GM10266 (cell line): ENCODE data around the gene SFXN5.

Experiments
- DNase-seq: peaks from one replicate; pipeline ENCODE4 v3.0.0; 2012; ENCODE audit errors: extremely low spot score
- TF ChIP-seq, protein P1 (sequence below): IDR thresholded peaks from 2 replicates; pipeline ENCODE4 v1.5.1; 2012; ENCODE audit warnings: mild to moderate bottlenecking, low read depth; ENCODE audit not compliant: control insufficient read depth, insufficient read depth; ENCODE audit errors: missing control alignments

The SFXN5 gene

DNA sequence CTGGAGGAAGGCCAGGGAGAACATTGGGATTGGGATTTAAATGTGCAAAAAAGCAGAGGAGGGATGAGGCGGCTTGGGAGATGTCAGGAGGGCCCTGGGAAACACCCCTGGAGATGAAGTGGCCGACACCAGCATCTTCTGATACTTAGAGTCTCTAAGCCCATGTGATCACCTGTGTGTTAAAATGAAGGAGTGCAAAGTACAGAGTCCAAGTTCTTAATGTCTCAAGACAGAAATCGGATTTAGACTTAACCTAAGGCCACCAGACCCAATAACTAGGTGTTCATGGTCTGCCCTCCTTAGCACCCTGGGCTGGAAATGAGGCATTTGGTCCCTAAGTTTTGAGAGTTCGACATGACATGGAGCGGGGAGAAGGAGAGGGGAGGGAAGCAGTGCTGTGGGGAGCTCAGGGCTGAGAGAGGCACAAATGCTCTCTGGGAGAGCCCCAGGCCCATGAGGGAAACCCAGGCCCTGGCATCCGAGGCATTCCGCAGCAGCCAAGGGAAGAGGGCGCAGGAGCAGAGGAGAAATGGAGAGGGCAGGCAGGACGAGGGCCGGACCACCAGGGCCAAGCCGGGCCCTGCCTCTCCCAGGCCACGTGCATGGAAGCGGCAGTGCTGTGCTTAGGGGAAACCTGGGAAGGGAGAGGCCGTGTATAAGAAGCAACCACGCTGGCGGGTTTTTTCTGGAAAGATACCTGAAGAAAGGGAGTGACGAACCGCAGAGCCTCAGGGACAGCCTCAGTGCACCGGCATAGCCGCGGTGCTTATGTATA is 63.3 kb downstream of the SFXN5 start:
- no peak for DNase-seq

DNA sequence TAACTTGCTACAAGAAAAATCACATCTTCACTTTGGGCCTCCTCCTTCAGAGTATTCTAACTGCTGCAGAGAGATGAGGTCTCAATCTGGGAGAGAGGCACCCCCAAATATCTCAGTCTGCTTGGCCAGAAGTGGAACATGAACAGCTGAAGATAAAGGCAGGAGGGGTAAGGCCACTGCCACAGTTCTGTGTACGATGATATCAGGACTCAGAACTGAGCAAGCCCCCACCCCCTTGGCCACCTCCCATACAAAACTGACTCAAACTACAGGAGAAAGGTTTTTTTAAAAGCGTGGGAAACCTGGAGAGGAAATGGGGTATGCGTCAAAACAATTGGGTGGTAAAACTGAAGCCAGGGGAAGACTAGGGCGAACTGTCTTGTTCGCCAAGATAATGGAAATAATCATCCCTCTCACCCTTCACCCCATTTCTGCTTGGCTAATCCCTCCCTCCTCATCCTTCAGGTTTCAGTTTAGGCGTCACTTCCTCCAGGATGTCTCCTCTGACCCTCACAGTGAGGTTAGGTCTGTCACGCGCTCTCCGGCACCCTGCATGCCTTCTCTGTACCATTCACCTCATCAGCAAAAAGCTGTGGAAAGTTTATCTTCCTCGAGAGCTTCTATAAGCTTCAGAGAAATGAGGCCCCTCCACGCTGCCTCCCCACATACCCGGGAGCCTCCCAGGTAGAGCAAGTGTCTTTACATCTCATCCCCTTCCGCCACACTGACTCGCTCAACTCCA is 64.4 kb downstream of the SFXN5 start:
- DNase-seq: no peak

More for the DNA sequence above, 63.3 kb downstream of the SFXN5 start:
- TF ChIP-seq, protein P1, sequence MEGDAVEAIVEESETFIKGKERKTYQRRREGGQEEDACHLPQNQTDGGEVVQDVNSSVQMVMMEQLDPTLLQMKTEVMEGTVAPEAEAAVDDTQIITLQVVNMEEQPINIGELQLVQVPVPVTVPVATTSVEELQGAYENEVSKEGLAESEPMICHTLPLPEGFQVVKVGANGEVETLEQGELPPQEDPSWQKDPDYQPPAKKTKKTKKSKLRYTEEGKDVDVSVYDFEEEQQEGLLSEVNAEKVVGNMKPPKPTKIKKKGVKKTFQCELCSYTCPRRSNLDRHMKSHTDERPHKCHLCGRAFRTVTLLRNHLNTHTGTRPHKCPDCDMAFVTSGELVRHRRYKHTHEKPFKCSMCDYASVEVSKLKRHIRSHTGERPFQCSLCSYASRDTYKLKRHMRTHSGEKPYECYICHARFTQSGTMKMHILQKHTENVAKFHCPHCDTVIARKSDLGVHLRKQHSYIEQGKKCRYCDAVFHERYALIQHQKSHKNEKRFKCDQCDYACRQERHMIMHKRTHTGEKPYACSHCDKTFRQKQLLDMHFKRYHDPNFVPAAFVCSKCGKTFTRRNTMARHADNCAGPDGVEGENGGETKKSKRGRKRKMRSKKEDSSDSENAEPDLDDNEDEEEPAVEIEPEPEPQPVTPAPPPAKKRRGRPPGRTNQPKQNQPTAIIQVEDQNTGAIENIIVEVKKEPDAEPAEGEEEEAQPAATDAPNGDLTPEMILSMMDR: no peak

DNA sequence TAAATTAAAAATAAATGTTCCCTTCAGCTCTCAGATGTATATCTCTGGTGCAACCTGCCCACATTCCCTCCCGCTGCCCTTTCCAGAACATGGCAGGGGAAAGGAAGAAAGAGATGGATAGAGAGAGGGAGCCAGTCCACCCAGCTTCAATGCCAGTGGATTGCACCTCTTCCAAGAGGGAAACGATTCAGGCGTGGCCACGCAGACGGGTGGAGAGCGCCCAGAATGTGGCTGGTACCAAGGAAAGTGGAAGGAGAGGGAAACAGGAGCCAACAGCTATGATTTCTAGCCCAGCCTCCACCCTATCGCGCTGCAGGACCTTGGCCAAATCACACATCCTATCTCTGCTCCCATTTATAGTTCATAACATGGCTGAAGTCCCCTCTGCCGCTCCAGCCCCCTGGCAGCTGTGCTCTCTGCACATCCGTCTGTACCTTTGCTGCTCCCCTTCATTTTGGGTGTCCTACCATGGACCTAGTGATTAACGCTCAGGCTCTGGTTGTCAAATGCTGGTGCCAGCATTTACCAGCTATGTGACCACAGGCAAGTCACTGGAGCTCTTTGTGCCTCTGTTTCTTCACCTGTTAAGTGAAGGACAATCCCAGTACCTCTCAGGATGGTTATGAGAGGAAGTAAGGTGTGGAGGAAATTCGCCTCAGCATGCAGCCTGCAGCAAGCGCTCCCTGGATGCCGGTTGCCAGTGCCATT is 66.5 kb downstream of the SFXN5 start:
- DNase-seq: no peak
- TF ChIP-seq, protein P1: no peak

More for the DNA sequence above, 64.4 kb downstream of the SFXN5 start:
- TF ChIP-seq, protein P1: no peak

DNA sequence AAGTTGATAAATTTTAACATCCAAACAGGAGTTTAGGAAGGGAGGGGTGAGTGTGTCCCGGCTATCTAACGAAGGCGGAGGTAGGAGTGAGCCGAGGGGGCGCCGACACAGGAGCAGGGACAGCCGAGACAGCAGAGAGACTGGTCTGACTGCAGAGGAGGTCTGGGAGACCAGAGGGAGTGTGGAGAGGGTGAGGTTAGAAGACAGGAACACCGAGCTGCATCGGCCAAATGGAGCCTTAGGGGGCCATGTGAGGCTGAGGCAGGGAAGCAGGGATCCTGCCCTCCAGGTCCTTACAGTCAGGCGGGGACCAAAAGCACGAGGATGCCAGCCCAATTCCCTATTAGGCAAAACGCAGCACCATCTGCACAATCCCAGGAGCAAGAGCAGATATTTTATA is 67.0 kb downstream of the SFXN5 start:
- DNase-seq: no peak

DNA sequence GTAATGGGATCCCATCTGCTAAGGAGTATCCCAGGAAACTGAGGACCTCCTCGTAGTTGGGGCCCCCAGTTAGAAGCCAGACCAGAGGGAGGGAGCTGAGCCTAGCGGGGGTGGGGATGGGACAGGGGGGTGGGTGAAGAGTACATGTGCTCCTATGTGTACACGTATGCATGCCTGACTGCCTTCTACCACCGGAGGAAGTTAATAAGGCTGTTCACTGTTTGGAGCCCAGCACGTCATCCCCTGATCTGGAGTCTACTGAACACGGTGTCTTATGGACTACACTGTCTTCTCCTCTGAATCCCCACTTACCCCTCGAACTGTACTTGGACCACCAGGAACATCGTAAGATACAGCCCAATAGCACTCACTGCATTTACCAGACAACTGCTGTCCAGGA is 68.5 kb downstream of the SFXN5 start:
- TF ChIP-seq, protein P1: no peak
- DNase-seq: no peak

More for the DNA sequence above, 67.0 kb downstream of the SFXN5 start:
- TF ChIP-seq, protein P1: no peak

DNA sequence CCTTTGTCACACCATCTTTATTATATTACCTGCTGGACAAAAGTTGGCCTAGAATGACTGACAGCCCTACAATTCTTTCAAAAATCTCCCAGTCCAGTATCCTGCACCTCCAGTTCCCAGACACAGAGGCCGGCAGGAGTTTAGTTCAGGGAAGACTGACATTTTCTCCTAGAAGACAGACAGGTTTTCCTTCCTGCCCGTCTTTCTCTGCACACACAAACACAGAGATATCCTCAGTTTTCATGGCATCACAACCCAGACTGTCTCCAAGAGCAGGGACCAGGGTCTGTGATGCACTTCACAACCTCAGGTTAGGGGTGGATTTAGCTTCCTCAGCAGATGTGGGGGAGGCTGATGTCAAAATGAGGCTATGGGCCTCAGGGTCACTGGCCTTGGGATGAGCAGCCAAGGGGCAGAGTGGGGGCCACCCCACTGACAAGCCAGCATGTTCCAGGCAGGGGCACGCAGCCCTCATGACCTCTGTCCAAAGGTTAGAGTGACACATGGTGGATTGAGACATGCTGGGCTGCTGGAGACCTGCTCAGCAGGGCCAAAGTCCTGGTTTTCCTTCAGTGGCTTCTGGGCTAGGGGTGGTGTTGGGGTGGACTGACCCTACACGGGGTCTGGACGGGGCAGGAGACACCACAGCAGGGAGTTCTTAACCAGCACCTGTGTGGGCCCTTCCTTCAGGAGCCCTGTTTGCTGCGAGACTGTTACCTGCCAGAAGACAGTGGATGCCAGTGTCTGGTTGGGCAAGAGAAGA is 70.5 kb downstream of the SFXN5 start:
- TF ChIP-seq, protein P1: no peak
- DNase-seq: no peak
